ENCODE measurements around the gene SORCS3. TPM values are rescaled to one million over a fixed set of nuclear protein-coding genes. Genes with fewer than 3 reads are reported as not detected.

SORCS3 gene
- total RNA-seq, 1 donor from 2014 or later = 1.00 TPM

DNA sequence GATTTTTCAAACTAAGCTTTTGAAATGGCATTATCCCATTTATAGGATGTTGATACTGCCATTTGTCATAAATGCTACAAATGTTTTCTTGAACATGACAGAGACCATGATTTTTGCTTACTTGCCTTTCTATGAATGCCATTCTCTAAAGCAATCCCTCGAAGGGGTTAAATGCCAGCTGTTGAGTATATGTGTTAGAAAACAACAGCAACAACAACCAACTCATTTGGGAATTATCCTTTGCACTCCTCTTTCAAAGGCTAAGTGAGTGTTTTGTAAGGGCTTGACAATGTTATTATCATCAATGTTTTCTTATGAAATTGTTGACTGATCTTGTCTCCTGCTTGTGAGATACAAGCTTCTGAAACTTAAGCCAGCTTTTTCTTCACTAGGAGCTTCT, 529.4 kb downstream of the SORCS3 start:
- H3K27ac ChIP-seq (ENCODE audit: low read depth, low read length) = no peak overlapping the region
- no peak for DNase-seq (ENCODE audit: low read depth)
- no peak overlapping the region for H3K27ac Mint-ChIP-seq (ENCODE audit: unreplicated experiment)
- TF ChIP-seq, protein P1, sequence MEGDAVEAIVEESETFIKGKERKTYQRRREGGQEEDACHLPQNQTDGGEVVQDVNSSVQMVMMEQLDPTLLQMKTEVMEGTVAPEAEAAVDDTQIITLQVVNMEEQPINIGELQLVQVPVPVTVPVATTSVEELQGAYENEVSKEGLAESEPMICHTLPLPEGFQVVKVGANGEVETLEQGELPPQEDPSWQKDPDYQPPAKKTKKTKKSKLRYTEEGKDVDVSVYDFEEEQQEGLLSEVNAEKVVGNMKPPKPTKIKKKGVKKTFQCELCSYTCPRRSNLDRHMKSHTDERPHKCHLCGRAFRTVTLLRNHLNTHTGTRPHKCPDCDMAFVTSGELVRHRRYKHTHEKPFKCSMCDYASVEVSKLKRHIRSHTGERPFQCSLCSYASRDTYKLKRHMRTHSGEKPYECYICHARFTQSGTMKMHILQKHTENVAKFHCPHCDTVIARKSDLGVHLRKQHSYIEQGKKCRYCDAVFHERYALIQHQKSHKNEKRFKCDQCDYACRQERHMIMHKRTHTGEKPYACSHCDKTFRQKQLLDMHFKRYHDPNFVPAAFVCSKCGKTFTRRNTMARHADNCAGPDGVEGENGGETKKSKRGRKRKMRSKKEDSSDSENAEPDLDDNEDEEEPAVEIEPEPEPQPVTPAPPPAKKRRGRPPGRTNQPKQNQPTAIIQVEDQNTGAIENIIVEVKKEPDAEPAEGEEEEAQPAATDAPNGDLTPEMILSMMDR (IDR thresholded peaks at IDR 0.05; ENCODE audit: insufficient read depth, low read depth, low read length) = no peak
- no peak for TF ChIP-seq EZH2 (IDR thresholded peaks at IDR 0.05; ENCODE audit: insufficient read depth, low read length)
- FAIRE-seq = no peak
- no peak overlapping the region for H3K9ac ChIP-seq (ENCODE audit: low read length)
- no peaks in the 10 kb centered on the region for H3K4me1 Mint-ChIP-seq (ENCODE audit: low read depth, unreplicated experiment)
- no peaks in the 10 kb centered on the region for H3K79me2 ChIP-seq (ENCODE audit: insufficient read depth, low read length)
- peaks cover 9% of the 10 kb centered on the region for H3K27me3 Mint-ChIP-seq (ENCODE audit: low read depth, unreplicated experiment)
- H2AFZ ChIP-seq (ENCODE audit: low read depth, low read length) = no peak overlapping the region
- no peaks in the 10 kb centered on the region for H3K36me3 Mint-ChIP-seq (ENCODE audit: low read depth, unreplicated experiment)
- H3K4me3 Mint-ChIP-seq (ENCODE audit: unreplicated experiment) = no peak overlapping the region
- H4K20me1 ChIP-seq (ENCODE audit: insufficient read depth, low read length) = no peaks in the 10 kb centered on the region
- no peak overlapping the region for H3K4me2 ChIP-seq (ENCODE audit: low read length)
- H3K9me3 Mint-ChIP-seq (ENCODE audit: unreplicated experiment) = no peaks in the 10 kb centered on the region
- no peak overlapping the region for H3K4me3 ChIP-seq (ENCODE audit: insufficient read depth, low read depth, low read length)
- H3K4me1 ChIP-seq (ENCODE audit: insufficient read depth, low read length) = no peaks in the 10 kb centered on the region
- H3K27me3 ChIP-seq (ENCODE audit: insufficient read depth, low read length) = no peaks in the 10 kb centered on the region
- H3K9me3 ChIP-seq (ENCODE audit: insufficient read depth, low read depth, low read length) = no peaks in the 10 kb centered on the region
- H3K36me3 ChIP-seq (ENCODE audit: insufficient read depth, low read length) = no peaks in the 10 kb centered on the region

DNA sequence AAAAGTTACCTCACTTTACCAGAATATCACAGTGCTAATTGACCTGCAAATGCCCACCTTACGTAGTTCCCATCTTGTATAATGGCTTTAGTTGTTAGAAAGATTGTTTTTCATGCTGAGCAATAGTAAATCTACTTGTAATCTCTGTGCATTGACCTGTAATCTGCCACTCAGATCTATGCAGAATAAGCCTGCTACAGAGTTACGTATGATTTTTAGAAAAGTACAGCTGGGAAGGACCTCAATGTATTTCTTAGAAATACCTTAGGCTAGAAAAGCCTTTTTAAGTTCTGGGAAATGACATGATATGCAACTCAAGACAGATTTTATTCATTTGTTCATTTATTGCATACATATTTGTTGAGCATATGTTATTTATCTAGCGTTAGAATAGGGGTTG, 530.9 kb downstream of the SORCS3 start:
- H3K27ac ChIP-seq (ENCODE audit: low read depth, low read length) = no peak overlapping the region
- no peak overlapping the region for H3K9ac ChIP-seq (ENCODE audit: low read length)
- no peak overlapping the region for H2AFZ ChIP-seq (ENCODE audit: low read depth, low read length)
- H3K4me3 ChIP-seq (ENCODE audit: insufficient read depth, low read depth, low read length) = no peak overlapping the region
- H4K20me1 ChIP-seq (ENCODE audit: insufficient read depth, low read length) = no peaks in the 10 kb centered on the region
- no peaks in the 10 kb centered on the region for H3K4me1 ChIP-seq (ENCODE audit: insufficient read depth, low read length)
- H3K9me3 ChIP-seq (ENCODE audit: insufficient read depth, low read depth, low read length) = no peaks in the 10 kb centered on the region
- H3K4me1 Mint-ChIP-seq (ENCODE audit: low read depth, unreplicated experiment) = no peaks in the 10 kb centered on the region
- no peaks in the 10 kb centered on the region for H3K27me3 ChIP-seq (ENCODE audit: insufficient read depth, low read length)
- no peaks in the 10 kb centered on the region for H3K36me3 Mint-ChIP-seq (ENCODE audit: low read depth, unreplicated experiment)
- TF ChIP-seq, protein P1 (IDR thresholded peaks at IDR 0.05; ENCODE audit: insufficient read depth, low read depth, low read length) = no peak
- no peak for TF ChIP-seq EZH2 (IDR thresholded peaks at IDR 0.05; ENCODE audit: insufficient read depth, low read length)
- DNase-seq (ENCODE audit: low read depth) (no peak), FAIRE-seq (no peak)
- no peak overlapping the region for H3K4me3 Mint-ChIP-seq (ENCODE audit: unreplicated experiment)
- no peaks in the 10 kb centered on the region for H3K79me2 ChIP-seq (ENCODE audit: insufficient read depth, low read length)
- H3K4me2 ChIP-seq (ENCODE audit: low read length) = no peak overlapping the region
- H3K27me3 Mint-ChIP-seq (ENCODE audit: low read depth, unreplicated experiment) = peaks cover 9% of the 10 kb centered on the region
- H3K9me3 Mint-ChIP-seq (ENCODE audit: unreplicated experiment) = no peaks in the 10 kb centered on the region
- H3K36me3 ChIP-seq (ENCODE audit: insufficient read depth, low read length) = no peaks in the 10 kb centered on the region
- H3K27ac Mint-ChIP-seq (ENCODE audit: unreplicated experiment) = no peak overlapping the region

DNA sequence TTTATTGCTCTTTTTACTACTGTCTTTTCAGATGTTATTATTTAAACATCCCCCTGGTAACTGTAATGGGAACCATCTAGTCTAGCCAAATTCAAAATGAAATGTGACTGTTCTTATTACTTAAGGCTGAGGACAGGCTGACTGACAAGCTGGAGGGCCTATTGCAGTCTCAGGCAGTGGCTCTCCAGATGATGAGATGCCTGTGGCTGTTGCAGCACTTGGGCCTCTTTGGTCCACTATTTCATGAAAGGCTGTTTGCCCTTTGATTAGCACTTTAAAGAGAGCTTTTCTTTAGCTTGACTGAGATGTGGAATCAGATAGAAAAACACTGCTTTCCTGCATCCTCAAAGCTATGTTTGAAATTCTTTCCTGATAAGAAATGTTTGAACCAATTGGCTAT, 540.5 kb downstream of the SORCS3 start:
- peaks cover 4% of the 10 kb centered on the region for H3K4me1 Mint-ChIP-seq (ENCODE audit: low read depth, unreplicated experiment)
- no peaks in the 10 kb centered on the region for H3K4me1 ChIP-seq (ENCODE audit: insufficient read depth, low read length)
- H3K4me2 ChIP-seq (ENCODE audit: low read length) = no peak overlapping the region
- no peaks in the 10 kb centered on the region for H3K27me3 ChIP-seq (ENCODE audit: insufficient read depth, low read length)
- H3K27me3 Mint-ChIP-seq (ENCODE audit: low read depth, unreplicated experiment) = no peaks in the 10 kb centered on the region
- DNase-seq (ENCODE audit: low read depth) (no peak), FAIRE-seq (no peak)
- H3K9me3 ChIP-seq (ENCODE audit: insufficient read depth, low read depth, low read length) = no peaks in the 10 kb centered on the region
- H2AFZ ChIP-seq (ENCODE audit: low read depth, low read length) = no peak overlapping the region
- H3K4me3 ChIP-seq (ENCODE audit: insufficient read depth, low read depth, low read length) = no peak overlapping the region
- H3K36me3 Mint-ChIP-seq (ENCODE audit: low read depth, unreplicated experiment) = no peaks in the 10 kb centered on the region
- no peak overlapping the region for H3K27ac ChIP-seq (ENCODE audit: low read depth, low read length)
- H3K79me2 ChIP-seq (ENCODE audit: insufficient read depth, low read length) = no peaks in the 10 kb centered on the region
- H3K9ac ChIP-seq (ENCODE audit: low read length) = no peak overlapping the region
- TF ChIP-seq, protein P1 (IDR thresholded peaks at IDR 0.05; ENCODE audit: insufficient read depth, low read depth, low read length) = no peak
- no peaks in the 10 kb centered on the region for H3K36me3 ChIP-seq (ENCODE audit: insufficient read depth, low read length)
- no peak overlapping the region for H3K27ac Mint-ChIP-seq (ENCODE audit: unreplicated experiment)
- no peaks in the 10 kb centered on the region for H4K20me1 ChIP-seq (ENCODE audit: insufficient read depth, low read length)
- H3K9me3 Mint-ChIP-seq (ENCODE audit: unreplicated experiment) = no peaks in the 10 kb centered on the region
- no peak overlapping the region for H3K4me3 Mint-ChIP-seq (ENCODE audit: unreplicated experiment)
